Transverse colon (tissue), 4 donors: ENCODE measurements around the gene UBE2O.

ENCODE experiments used
- EP300 ChIP-seq: sonication (generic); formaldehyde crosslinking; IDR thresholded peaks from one replicate; pipeline ENCODE4 v1.6.1; 2017; ENCODE audit warnings: antibody characterized with exemption, low read depth
- POLR2AphosphoS5 ChIP-seq, 3 donors: sonication (generic); formaldehyde crosslinking; IDR thresholded peaks; one replicate each; pipeline ENCODE4 v1.6.1; 2016; ENCODE audit warnings: antibody characterized with exemption in 3 of 3
- TF ChIP-seq, protein P1 (sequence below), 5 experiments: fragments of 200-600 bp in 3 of 5; fragments of 450-650 bp in 2 of 5; sonication (generic) in 3 of 5; IDR thresholded peaks; 1 replicate in 2 of 5; 2 replicates in 3 of 5; pipeline ENCODE4 v1.5.1; 2016 to 2017; ENCODE audit warnings: antibody characterized with exemption in 5 of 5, inconsistent platforms in 3 of 5, mild to moderate bottlenecking in 2 of 5, moderate library complexity in 1 of 5

GRCh38 chr17:76491271-76492122 lies 38.5 kb upstream of the UBE2O start:
- no peak for TF ChIP-seq POLR2AphosphoS5 (IDR thresholded peaks at IDR 0.05)
- TF ChIP-seq, protein P1, sequence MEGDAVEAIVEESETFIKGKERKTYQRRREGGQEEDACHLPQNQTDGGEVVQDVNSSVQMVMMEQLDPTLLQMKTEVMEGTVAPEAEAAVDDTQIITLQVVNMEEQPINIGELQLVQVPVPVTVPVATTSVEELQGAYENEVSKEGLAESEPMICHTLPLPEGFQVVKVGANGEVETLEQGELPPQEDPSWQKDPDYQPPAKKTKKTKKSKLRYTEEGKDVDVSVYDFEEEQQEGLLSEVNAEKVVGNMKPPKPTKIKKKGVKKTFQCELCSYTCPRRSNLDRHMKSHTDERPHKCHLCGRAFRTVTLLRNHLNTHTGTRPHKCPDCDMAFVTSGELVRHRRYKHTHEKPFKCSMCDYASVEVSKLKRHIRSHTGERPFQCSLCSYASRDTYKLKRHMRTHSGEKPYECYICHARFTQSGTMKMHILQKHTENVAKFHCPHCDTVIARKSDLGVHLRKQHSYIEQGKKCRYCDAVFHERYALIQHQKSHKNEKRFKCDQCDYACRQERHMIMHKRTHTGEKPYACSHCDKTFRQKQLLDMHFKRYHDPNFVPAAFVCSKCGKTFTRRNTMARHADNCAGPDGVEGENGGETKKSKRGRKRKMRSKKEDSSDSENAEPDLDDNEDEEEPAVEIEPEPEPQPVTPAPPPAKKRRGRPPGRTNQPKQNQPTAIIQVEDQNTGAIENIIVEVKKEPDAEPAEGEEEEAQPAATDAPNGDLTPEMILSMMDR (IDR thresholded peaks at IDR 0.05): no peak
- no peak for TF ChIP-seq EP300
